GM18907 (cell line): Measurements from ENCODE around the gene TGFBR1.
"Not testable (repeated sequence)": the region's sequence is repeated elsewhere in the genome, so short reads cannot be mapped to it uniquely, and the experiment has no call there.

Source experiments
- ATAC-seq: cut with Tn5 transposase; IDR thresholded peaks from one replicate; pipeline ENCODE4 v1.9.1; 2021; ENCODE audit warnings: mild to moderate bottlenecking, moderate library complexity; ENCODE audit not compliant: unreplicated experiment

The TGFBR1 gene

DNA sequence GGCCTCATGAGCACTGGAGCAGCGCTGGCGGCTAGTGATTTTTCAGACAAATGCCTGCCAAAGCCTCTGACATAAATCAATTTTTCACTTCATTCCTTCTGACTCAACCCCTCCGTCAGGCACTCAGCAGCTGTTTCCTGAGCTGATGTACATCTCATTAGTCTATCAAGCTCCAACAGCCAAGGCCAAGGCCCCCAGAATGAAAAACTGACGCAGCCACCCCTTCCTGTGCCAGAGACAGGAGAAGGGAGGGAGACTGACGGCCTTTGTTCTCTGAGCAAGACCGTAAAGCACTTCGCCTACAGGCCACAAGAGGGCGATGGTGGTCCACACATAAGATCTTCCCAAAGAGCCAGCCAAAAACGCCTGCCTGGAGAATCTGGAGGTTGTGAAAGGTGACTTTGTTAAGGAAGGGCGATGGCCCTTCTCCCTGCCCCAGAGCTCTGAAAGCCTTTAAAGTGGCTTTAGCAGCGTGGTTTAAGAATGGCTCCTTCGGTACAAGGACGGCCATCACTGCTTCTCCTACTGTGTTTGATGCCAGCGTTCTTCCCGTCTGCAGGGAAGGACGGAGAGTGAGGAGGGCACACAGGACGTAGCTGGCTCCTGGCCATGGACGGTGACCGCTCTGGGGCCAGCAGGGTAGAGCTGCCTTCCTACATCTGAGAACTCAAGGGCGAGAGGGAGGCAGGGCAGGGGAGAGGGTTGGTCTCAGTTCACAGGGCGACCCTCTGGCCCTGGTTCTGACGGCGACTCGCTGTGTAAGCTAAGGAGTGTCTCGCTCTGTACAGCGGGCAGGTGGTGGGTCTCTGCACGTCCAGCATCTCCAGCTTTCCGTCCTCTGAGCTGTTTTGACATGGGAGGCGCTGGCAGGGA, 79.8 kb downstream of the TGFBR1 start:
- ATAC-seq, result peak; percentile 49

DNA sequence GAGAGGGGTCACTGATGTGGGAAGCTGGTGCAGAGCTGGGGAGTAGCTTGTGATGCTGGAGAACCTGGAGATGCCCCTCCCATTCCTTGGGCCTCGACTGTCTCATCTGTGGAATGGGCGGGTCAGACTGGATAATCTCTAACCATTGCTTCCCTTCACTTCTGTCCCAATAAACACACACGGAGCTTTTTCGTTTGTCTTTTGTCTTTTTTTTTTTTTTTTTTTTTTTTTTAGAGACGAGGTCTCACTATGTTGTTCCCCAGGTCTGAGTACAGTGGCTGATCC, 80.4 kb downstream of the TGFBR1 start:
- no peak for ATAC-seq

DNA sequence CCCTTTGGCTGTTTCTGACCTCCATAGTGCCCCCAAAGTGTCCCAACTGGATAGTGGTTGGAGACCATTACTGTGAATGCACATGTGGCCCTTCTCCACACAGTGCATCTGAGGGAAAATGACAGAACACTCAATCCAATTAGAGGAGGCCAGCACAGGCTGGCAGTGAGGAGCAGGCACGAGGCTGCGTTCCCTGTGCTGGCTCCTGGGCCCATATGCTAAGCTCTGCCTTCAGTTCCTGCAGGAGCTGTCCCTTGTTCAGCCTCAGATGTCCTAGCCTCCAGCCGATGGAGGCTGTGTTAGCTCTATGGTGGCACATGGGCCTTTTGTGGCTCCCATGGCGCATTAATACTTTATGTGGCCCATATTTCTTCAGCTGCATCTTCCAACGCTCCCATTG, 81.0 kb downstream of the TGFBR1 start:
- no peak for ATAC-seq

DNA sequence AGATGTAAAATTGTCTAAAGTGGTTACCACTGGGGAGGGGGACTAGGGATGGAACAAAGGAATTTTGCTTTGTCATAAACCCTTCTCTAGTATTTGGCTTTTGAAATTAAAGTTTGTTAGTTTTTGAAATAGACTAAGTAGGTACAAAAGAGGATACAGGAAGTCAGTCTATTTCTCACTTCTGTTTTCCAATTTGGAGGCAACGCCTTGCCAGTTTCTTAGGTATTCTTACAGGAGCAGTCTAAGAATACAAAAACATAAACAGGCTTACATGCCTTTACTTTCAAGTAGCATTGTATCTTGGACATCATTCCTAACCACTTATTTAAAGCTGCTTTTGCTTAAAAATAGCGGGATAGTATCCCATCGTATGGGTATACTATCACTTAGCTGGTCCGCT, 82.4 kb downstream of the TGFBR1 start:
- ATAC-seq, result no peak

DNA sequence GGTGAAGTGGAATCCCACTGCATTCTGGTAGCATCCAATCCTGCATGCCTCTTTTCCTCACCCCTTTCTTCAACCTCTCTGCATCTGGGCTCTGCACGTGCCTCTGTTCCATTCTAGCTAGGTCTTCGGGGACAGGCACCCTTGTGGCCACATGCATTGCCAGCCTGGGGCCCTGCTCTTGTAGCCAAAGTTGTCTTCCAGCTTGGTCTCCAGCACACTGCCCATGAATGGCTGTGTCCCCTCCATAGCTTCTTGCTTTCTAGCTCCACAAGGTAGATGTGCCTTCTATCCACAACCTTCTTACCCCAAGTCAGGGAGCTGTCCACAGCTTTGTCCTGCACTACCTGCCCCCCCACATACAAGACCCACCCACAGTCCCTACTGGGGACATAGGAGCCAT, 84.3 kb downstream of the TGFBR1 start:
- no peak for ATAC-seq

DNA sequence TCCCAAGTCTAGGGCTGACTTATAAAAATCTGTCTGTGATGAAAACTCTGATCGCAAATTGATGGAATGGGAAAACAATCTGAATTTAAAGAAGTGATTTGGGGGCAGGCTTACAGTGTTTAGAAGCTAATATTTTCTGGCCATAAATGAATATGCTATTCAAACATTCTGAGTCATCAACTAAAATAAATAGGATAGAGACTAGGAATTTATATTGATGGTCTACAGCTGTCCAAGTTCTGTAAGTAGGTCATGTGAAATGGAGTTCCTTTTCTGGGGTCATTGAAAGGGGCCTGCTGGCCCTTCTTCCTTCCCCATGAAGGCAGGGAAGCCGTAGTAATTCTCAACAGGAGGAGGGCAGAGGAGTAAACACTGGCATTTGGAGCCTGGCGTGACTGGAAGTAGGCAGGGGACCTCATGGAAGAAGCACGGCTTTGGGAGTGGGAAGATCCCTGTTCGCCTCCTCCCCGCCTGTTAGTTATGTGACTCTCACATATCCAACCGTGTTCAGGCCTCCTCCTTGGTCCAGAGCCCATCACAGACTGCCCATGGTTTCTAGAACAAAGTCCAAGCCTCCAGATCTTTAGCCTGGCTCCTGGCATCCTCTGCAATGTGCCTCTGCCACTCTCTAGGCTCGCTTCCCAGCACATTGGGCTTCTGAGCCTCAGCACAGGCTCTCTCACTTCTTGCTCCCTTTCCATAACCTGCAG, 85.1 kb downstream of the TGFBR1 start:
- no peak for ATAC-seq

DNA sequence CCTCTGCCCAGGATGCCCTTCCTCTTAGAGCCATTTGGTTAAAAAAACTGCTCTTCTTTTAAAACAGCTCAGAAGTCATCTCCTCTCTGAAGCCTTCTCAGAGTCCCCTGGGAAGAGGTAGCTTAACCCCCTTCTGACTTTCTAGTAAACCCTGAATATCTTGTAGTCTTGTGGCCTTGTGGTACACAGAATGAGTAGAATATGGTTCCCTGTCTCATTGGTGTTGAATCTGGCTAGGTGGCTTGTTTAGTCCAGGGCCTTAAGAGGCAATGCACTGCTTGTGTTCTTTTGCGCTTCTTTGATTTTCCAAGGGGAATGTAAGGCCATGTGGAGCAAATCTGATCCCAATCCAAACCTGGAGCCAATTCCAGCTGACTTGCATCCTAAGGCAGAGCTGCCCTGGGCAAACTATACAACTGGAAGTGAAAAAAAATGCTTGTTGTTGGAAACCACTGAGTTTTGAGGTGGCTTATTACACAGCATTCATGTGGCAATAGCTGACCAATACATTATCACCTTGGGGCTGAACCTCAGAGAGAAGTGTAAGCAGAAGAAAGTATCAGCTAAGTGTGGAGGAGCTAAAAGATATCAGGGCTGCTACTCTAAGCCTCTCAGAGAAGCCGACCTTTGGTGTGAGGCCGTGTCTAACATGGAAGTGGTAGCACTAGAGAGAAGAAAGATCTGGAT, 85.8 kb downstream of the TGFBR1 start:
- no peak for ATAC-seq

DNA sequence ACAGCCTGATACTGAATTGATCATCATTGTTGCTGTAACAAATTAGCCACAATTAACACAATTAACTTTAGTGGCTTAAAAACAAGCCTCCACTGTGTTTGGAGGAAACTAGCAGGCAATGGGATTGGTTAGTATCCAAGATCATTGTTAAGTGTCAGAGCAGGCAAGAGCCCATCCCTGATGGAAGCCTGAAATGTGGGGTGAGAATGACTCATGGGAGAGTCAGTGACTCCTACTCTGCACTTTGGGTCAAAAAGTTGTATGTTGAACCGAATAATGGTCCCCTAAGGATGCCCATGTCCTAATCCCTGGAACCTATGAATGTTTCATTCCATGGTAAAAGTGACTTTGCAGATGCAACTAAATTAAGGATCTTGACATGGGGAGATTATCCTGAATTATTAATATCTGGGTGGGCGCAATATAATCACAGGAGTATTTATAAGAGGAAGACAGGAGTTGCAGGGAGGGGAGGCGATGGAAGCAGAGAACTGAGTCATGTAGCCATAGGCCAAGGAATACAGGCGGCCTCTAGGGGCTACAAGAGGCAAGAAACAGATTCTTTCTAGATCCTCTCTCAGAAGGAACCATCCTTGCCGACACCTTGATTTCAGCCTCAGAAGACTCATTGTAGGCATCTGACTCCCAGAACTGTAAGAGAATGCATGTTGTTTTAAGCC, 88.0 kb downstream of the TGFBR1 start:
- ATAC-seq, result no peak

DNA sequence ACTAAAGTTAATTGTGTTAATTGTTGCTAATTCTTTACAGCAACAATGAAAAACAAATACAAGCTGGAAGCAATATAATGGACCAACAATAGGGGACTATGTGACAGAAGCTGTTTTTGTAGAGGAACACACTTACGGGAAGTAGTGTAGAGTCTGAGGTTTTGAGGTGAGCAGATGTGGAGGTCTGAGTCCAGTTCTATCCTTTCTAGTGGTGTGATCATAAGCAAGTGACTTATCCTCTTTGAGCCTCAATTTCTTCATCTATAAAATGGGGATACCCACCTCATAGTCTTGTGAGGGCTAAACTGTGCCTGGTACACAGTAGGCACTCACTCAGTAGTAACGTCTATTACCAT, 88.5 kb downstream of the TGFBR1 start:
- no peak for ATAC-seq

DNA sequence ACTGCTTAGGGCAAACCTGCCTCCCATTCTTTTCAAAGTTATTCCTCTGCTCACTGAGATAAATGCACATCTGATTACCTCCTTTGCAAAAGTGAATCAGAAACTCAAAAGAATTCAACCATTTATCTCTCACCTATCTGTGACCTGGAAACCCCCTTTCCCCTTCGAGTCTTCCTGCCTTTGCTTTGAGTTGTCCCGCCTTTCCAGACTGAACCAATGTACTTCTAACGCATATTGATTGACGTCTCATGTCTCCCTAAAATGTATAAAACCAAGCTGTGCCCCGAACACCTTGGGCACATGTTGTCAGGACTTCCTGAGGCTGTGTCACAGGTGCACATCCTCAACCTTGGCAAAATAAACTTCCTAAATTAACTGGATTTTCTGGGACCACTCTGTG, 91.6 kb downstream of the TGFBR1 start:
- not testable (repeated sequence) for ATAC-seq

DNA sequence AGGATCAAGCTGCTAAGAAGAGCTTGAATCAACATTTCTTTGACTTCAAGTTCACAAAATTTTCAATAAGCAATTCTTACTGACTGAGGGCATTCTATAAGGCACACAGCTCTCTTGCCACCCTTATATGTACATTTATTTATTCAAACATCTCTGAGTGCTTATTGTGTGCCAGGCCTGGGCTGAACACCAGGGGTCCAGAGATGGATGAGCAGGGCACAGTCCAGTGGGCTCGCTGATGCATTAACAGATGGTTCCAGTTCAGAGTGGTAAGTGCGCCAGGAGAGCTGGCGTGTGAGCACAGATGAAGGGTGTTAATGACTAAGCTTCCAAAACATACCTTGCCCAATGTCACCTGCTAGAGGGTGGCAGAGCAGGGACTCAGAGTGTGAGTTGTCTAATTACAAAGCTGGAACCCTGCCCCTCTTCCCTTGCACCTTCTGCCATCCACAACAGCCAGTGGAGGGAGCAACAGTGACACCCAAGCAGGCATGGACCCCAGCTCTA, 92.3 kb downstream of the TGFBR1 start:
- no peak for ATAC-seq

DNA sequence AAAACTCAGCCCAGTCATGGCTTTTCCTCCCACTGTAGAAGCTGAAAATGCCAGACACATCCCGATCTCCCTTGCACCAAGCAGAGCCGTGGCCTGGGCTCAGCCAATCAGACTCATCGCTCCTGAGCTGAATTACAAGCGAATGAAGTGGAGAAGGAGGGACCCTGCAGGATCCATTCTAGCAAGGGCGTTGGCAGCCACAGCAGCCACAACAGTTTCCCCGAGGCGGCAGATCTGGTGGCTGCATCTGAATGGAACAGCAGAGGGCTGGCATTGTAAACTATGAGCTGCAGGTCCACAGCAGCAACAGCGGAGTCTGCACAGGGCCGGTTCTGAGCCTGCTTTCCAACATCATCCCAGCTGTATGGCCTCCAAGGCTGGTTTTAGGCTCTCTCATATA, 93.1 kb downstream of the TGFBR1 start:
- no peak for ATAC-seq

DNA sequence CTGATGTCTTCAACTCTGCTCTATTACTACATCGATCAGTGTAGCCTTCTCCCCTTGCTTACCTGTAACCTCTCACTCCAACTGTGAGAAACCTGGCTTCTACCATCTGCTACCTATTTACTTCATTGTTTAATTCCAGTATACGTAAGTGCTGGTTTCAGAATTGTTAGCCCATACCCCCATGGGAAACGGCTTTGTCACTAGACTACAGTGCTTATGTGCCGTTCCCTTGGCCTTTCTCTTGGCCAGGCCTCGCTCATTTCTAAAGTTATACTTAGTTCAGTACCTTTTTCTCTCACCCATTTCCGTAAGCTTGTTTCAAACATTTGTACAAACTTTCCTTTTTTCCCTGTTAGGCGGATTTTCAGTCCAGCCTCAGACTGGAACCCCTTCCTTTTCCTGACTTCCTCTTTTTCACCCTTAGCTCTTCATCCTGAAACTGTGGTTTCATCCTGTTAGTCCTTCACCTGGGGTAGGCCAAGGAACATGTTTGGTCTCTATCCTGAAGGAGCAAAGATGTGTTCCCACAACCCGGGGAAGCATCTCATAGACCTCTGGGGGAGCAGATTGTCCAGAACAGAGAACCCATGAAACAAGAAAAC, 95.1 kb downstream of the TGFBR1 start:
- no peak for ATAC-seq

DNA sequence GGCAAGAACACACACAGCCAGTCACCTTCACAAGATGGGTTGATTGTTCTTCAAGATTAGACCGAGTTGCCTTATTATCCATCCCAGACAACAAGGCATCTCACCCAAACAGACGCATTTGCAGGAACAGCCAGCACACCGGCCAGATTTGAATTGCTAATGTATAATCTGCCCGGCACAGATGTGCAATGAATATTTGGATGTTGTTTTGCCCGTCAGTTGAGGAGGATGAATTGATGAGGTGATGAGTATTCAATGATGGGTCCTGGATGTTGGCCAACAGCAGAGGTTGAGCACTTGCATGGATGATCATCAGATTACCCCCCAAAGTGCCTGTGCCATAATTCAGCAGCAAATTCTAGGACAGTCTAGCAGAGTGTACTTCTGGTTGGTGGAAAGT, 96.7 kb downstream of the TGFBR1 start:
- no peak for ATAC-seq
